Inferior parietal cortex (tissue), 1 donor: ENCODE results near the gene PDCD5.
A peak's percentile ranks its signal among the peaks of the same experiment; 100 is the strongest.
"Not testable (repeated sequence)": the region's sequence is repeated elsewhere in the genome, so short reads cannot be mapped to it uniquely, and the experiment has no call there.

ENCODE experiments used
- DNase-seq: peaks from one replicate; pipeline ENCODE4 v3.0.0-alpha.2; 2016; ENCODE audit errors: extremely low spot score

The PDCD5 gene

GRCh38 chr19:32576790-32577189, 4.2 kb upstream of the PDCD5 start:
- DNase-seq = no peak

DNA sequence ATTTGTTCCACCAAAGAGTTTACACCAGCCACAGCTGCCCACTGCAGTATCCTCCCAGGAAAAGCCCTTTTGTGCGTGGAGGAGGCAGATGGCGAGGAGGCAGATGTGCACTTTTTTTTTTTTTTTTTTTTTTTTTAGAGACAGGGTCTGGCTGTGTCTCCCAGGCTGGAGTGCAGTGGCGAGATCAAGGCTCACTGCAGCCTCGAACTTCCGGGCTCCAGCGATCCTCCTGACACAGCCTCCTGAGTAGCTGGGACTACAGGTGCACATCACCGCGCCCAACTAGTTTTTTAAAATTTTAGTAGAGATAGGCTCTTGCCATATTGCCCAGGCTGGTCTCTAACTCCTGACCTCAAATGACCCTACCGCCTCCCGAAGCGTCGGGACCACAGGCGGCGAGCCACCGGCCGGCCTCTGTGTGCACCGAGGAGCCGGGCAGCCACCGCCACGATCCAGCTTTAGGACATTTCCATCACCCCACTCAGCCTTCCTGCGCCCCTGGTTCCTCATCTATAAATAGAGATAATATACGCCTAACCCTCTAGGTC, 563 bp upstream of the PDCD5 start:
- no peak for DNase-seq

GRCh38 chr19:32581705-32582179, 752 bp downstream of the PDCD5 start:
- DNase-seq = peak; percentile 22

GRCh38 chr19:32587747-32588504, 6.9 kb downstream of the PDCD5 start:
- not testable (repeated sequence) for DNase-seq

DNA sequence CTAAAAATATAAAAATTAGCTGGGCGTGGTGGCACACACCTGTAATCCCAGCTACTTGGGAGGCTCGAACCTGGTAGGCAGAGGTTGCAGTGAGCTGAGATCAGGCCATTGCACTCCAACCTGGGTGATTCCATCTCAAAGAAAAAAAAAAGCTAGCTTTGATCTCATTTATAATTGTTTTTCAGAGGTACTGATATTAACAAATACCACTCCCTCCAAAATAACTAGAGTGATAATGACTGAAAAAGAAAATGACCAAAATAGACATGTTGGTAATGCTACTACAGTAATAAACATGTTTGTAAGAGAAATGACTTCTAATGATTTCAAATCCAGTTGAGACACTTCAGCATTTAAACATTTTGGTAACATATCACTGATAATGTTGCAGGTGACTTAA, 13.0 kb downstream of the PDCD5 start:
- DNase-seq = no peak

DNA sequence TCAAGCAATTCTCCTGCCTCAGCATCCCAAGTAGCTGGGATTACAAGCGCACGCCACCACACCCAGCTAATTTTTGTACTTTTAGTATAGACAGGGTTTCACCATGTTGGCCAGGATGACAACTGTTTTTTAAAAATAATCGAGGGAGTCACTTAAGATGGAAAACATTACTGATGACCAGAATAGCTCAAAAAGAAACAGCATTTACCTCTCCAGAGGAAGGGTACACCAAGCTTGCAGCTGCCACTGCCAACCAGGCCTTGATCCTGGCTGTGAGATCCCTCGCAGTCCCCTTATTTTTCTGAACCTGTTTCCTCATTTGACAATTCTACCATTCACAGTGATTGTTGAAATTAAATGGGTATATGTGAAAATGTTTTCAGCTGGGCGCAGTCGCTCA, 14.5 kb downstream of the PDCD5 start:
- DNase-seq = no peak

DNA sequence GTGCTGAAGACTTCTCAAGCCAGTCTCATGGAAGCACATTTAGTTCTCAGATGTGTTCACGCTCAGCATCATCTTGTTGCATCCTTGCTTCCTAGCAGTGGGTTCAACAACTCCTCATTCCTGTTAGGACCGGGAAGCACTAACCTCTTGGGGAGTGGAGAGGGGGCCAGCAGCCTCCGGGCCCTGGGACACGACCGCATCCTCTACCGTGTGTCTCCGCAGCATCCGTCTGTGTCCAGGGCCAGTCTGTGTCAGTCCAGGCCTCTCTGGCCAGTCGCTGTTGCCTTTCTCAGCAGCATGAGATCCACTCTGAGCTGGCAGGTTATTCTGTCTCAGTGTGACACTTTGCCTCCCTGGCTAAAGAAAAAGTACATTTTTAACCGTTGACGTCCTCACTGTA, 17.0 kb downstream of the PDCD5 start:
- no peak for DNase-seq

DNA sequence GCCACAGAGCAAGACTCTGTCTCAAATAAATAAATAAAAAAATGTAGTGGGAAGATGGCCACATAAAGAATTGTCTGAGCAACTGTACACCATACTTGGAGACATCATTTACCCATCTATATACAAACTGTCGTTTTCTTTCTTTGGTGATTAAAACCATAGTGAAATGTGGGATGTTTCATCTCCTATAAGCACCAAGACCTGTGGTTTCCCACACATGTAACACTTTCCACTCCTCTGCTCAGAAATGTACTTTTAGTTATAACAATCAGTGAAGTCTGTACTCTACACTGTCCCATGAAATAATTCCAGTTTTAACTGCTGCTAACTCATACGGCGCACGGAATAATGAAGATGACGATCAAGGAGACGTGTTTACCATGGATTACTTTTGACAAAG, 18.3 kb downstream of the PDCD5 start:
- DNase-seq = no peak

DNA sequence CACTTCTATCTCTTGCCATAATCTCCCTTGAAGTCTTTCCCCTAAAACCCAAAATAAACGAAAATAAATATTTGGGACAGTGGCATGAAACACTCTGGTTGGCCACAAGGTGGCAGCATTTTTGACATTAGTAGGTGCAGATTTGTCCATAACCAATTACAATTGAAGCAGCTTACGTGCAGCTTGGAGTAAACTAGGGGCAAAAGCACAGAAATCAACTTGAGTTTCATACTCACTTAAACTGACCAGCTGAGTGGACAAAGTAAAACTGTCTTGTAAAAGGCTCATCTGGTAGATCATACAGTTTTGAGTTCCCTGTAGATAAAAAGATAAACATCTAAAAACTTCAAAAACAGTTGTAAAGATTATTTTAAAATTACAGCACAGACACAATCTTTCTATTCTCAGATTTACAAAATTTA, 18.8 kb downstream of the PDCD5 start:
- peak; percentile 71 for DNase-seq

- DNase-seq = no peak
Measured at GRCh38 chr19:32603961-32604360, 23.0 kb downstream of the PDCD5 start.

DNA sequence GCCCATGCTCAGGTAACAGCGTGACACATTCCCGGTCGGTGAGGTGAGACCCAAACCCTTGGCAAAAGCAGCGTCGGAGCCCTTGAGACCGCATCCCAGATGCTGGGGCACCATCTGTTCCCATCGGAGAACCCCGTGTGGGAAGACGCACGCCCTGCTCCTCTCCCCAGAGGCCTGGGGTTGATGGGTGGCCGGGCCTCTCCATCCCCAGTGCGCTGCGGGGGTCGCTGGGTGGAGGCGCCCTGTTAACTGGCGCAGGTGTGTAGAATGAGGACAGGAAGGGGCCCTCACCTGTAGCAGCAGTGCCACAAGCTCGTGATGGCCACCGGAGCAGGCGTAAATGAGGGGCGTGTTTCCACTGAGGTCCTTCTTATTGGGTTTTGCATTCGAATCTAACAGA, 24.6 kb downstream of the PDCD5 start:
- DNase-seq = no peak

GRCh38 chr19:32606289-32606688, 25.3 kb downstream of the PDCD5 start:
- DNase-seq = no peak

DNA sequence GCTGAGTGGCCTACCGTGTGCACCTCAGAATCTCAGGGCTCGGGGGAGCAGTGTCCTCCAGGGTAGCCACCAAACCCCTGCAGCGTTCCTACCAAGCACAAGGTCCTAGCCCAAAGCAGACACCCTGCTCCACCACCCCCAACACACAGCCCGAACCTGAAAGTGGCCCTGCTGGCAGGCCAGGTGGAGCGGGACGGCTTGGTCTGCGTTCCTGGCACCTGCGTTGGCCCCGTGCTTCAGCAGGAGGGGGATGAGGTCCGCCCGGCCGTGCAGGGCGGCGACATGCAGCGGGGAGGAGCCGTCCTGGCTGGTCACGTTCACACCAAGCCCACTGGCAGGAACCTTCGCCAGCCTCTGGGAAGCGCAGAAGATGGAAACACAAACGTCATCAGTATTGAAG, 26.5 kb downstream of the PDCD5 start:
- DNase-seq = no peak

- no peak for DNase-seq
Measured at GRCh38 chr19:32611161-32611560, 30.2 kb downstream of the PDCD5 start.

DNA sequence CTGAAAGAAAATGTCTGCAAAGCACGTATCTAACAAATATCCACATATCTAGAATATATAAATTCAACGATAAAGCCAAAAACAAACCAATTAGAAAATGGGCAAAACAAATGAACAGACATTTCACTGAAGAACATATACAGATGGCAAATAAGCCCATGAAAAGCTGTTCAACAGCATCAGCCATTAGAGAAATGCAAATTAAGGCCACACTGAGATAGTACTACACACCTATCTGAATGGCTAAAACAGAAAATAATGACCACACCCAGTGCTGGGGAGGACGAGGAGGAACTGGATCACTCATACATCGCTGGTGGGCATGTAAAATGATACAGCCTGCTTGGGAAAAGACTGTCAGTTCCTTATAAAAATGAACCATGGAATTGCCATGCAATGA, 32.0 kb downstream of the PDCD5 start:
- DNase-seq = no peak

GRCh38 chr19:32614916-32615315, 33.9 kb downstream of the PDCD5 start:
- no peak for DNase-seq

- no peak for DNase-seq
Measured at GRCh38 chr19:32615569-32615968, 34.6 kb downstream of the PDCD5 start.

GRCh38 chr19:32619051-32619685, 38.2 kb downstream of the PDCD5 start:
- no peak for DNase-seq

DNA sequence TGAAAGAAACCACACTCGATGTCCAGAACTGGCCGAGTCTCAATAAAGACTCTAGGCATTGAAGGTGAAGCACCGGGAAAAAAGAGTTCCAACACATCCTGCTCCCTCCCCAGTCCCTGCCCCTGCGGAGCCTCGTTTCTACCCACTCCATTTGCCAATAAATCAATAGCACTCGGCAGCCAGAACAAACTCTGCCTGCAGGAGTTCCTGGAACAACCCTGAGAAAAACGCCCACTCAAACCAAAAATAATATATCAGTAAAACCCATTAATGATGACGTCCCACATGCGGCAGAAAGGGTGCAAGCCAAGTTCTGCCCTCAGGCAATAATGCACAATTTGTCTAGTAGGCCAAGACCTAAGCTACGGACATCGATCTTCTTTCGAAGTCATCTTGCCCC, 41.0 kb downstream of the PDCD5 start:
- DNase-seq = no peak

DNA sequence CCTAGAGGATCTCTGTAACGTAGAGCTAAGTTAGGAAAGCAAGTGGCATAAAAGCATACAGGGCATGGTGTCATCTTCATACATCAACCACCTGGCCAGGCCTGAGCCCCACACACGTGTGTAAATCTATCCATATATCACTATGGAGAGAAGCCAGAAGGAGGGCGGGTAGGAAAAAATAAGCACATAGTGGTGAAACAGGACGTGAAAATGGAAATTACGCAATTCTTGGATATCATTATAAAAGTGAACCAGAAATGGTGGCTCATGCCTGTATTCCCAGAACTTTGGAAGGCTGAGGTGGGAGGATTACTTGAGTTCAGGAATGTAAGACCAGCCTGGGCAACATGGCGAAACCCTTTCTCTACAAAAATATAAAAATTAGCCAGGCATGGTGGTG, 43.4 kb downstream of the PDCD5 start:
- DNase-seq = no peak

GRCh38 chr19:32626969-32627368, 46.0 kb downstream of the PDCD5 start:
- DNase-seq = no peak

DNA sequence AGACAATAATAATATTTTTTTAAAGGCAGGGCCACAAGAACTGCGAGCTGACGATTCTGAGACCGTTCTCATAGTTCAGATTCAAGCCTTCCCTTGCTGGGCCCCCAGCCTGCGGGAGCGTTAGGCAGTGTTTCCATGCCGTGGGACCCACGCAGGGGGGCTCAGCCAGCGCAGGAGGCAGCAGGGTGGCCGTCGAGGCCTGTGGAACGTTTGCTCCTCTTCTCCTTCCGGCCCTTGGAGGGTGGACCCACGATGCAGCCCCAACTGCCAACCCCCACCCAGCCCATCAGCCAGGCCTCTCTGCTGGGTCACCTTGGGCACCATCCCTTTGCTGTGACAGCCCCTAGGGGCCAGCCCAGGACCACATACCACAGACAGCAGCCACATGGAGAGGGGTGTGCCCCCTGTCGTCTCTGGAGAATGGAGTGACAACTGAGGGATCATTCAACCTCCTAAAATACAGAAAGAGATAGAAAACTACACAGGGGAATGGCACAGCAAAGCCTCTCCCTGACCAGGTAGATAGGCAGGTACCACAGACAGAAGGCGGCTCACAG, 46.8 kb downstream of the PDCD5 start:
- DNase-seq = no peak

DNA sequence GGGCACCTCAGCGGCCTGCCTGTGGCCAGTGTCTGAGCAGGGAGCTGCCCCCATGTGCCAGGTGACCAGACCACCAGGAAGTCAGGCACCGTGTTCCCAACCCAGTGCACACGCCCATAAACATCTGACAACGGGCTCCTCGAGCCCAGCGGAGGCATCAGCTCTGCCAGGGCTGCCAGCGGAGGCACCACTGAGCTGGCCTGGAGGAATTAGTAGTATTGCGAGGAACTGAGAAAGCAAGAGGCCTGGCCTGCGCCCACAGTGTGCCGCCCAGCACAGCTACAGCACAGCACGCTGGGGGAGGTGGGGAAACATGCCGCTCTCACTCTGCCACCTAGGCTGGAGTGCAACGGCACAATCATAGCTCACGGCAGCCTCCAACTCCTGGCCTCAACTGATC, 49.3 kb downstream of the PDCD5 start:
- DNase-seq = no peak
